A673 (cell line): ENCODE measurements around the gene UNC13B.

Source experiments
- EZH2 ChIP-seq: fragments of 200-600 bp; sonication (generic); IDR thresholded peaks from 2 replicates; pipeline ENCODE4 v1.6.1; 2017; ENCODE audit warnings: borderline replicate concordance, low read depth, mild to moderate bottlenecking, mixed read lengths, antibody characterized with exemption, low read length; ENCODE audit not compliant: poor library complexity, severe bottlenecking
- TF ChIP-seq, protein P1 (sequence below): fragments of 300-800, 200-600 bp; sonication (generic); conservative IDR thresholded peaks from 2 replicates; pipeline ENCODE4 v1.5.1; 2017; ENCODE audit warnings: low read depth, mild to moderate bottlenecking, antibody characterized with exemption, low read length, moderate library complexity, mixed read lengths

DNA sequence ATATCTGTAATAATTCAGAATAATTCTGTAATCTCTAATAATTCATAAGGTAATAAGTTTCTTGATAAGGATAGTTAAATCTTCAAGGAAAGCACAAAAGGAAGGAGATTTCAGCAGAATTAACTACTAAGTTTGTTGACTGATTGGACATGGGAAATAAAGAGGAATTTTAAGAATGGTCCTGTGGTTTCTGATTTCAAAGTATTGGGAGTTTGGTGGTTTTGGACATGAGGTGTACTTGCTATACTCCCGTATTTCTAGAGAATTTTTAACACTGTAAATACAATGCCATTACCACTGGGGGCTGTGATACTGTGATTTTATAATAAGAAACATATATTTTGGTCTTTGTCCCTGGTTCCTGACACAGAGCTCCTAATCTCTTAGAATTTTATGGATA, 123.9 kb downstream of the UNC13B start:
- TF ChIP-seq, protein P1, sequence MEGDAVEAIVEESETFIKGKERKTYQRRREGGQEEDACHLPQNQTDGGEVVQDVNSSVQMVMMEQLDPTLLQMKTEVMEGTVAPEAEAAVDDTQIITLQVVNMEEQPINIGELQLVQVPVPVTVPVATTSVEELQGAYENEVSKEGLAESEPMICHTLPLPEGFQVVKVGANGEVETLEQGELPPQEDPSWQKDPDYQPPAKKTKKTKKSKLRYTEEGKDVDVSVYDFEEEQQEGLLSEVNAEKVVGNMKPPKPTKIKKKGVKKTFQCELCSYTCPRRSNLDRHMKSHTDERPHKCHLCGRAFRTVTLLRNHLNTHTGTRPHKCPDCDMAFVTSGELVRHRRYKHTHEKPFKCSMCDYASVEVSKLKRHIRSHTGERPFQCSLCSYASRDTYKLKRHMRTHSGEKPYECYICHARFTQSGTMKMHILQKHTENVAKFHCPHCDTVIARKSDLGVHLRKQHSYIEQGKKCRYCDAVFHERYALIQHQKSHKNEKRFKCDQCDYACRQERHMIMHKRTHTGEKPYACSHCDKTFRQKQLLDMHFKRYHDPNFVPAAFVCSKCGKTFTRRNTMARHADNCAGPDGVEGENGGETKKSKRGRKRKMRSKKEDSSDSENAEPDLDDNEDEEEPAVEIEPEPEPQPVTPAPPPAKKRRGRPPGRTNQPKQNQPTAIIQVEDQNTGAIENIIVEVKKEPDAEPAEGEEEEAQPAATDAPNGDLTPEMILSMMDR, result no peak
- TF ChIP-seq EZH2, result no peak
